HEK293 (cell line): Measurements from ENCODE around the gene MYO1C.

Experiments used
- GFI1B ChIP-seq: fragments of 450-650 bp; formaldehyde crosslinking; IDR thresholded peaks from 2 replicates; pipeline ENCODE4 v1.5.1; 2016; ENCODE audit warnings: missing biosample characterization, missing genetic modification characterization
- ZNF146 ChIP-seq: fragments of 450-650 bp; formaldehyde crosslinking; IDR thresholded peaks from 2 replicates; pipeline ENCODE4 v1.5.1; 2016; ENCODE audit warnings: missing biosample characterization, missing genetic modification characterization
- ZNF174 ChIP-seq: fragments of 450-650 bp; formaldehyde crosslinking; IDR thresholded peaks from 2 replicates; pipeline ENCODE4 v1.5.0; 2017; ENCODE audit warnings: missing biosample characterization, mild to moderate bottlenecking, missing genetic modification characterization
- ZNF433 ChIP-seq: fragments of 450-650 bp; formaldehyde crosslinking; IDR thresholded peaks from 2 replicates; pipeline ENCODE4 v1.5.1; 2016; ENCODE audit warnings: missing biosample characterization, missing genetic modification characterization, low read depth
- ZNF549 ChIP-seq: fragments of 450-650 bp; IDR thresholded peaks from 2 replicates; pipeline ENCODE4 v1.5.1; 2018; ENCODE audit warnings: missing biosample characterization, missing genetic modification characterization, mild to moderate bottlenecking, inconsistent platforms, moderate library complexity
- ZNF558 ChIP-seq: fragments of 450-650 bp; formaldehyde crosslinking; IDR thresholded peaks from 2 replicates; pipeline ENCODE4 v1.5.1; 2016; ENCODE audit warnings: missing biosample characterization, missing genetic modification characterization
- ZNF777 ChIP-seq: fragments of 450-650 bp; formaldehyde crosslinking; IDR thresholded peaks from 2 replicates; pipeline ENCODE4 v1.5.1; 2017; ENCODE audit warnings: missing biosample characterization, missing genetic modification characterization, borderline replicate concordance
- ZNF785 ChIP-seq: fragments of 450-650 bp; formaldehyde crosslinking; IDR thresholded peaks from 2 replicates; pipeline ENCODE4 v1.5.1; 2016; ENCODE audit warnings: missing biosample characterization, missing genetic modification characterization
- ZNF830 ChIP-seq: fragments of 450-650 bp; IDR thresholded peaks from 2 replicates; pipeline ENCODE4 v1.5.0; 2018; ENCODE audit warnings: missing biosample characterization, missing genetic modification characterization, low read depth, mild to moderate bottlenecking, moderate library complexity
- TF ChIP-seq, protein P1 (sequence below): fragments of 450-650 bp; formaldehyde crosslinking; IDR thresholded peaks from 2 replicates; pipeline ENCODE4 v1.5.1; 2017; ENCODE audit warnings: missing biosample characterization, missing genetic modification characterization
- TF ChIP-seq, protein P2 (sequence below): fragments of 450-650 bp; formaldehyde crosslinking; IDR thresholded peaks from 2 replicates; pipeline ENCODE4 v1.5.1; 2016; ENCODE audit warnings: missing biosample characterization, missing genetic modification characterization
- TF ChIP-seq, protein P3 (sequence below): fragments of 450-650 bp; formaldehyde crosslinking; IDR thresholded peaks from 2 replicates; pipeline ENCODE4 v1.5.1; 2016; ENCODE audit warnings: missing biosample characterization, missing genetic modification characterization, low read depth
- TF ChIP-seq, protein P4 (sequence below): fragments of 450-650 bp; formaldehyde crosslinking; IDR thresholded peaks from 2 replicates; pipeline ENCODE4 v1.5.1; 2017; ENCODE audit warnings: missing biosample characterization, mild to moderate bottlenecking, missing genetic modification characterization, moderate library complexity
- TF ChIP-seq, protein P5 (sequence below): fragments of 450-650 bp; formaldehyde crosslinking; optimal IDR thresholded peaks from 2 replicates; pipeline ENCODE3; 2016; ENCODE audit warnings: missing biosample characterization, mild to moderate bottlenecking, missing genetic modification characterization

DNA sequence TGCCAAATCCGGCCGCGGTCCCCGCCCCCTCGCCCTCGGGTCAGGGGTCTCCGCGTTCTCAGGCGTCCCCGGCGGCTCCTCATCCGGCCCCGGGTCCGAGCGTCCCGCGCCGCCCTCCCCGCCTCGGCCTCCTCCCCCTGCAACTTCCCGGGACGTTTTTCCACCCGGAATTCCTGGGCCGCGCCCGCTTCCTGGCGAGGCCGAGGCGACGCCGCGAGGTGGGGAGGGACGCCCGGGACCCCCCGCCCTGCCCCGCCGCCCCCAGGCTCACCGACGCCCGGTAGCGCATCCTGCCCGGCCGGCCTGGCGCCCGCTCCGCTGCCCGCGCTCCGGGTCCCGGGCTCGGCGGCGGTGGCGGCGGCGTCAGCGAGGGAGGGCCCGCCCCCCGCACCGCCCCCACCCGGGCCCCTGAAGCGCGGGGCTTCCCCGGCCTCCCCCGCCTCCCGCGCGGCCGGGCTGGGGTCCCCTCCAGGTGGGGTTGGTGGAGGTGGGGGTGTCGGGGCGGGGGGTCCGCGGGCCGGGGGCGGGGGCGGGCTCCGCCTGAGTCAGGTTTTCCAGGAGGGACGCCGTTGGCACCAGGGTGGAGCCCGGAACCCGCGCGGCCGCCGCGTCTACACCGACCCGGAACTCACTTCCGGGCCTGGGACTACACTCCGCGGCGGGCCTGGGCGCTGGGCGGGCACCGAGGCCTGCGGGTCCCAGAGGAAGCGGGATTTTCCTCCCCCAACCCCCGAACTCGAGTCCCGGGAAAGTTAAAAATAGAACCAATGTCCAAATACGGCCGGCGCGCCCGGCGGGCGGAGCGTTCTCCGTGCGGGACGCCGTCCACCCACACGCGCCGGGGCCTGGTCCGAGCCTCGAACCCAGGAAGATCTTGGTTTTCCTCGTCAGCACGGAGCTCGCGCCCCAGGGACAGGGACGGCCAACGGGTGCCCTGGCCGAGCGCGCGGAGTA lies 6.8 kb downstream of the MYO1C start:
- TF ChIP-seq, protein P1, sequence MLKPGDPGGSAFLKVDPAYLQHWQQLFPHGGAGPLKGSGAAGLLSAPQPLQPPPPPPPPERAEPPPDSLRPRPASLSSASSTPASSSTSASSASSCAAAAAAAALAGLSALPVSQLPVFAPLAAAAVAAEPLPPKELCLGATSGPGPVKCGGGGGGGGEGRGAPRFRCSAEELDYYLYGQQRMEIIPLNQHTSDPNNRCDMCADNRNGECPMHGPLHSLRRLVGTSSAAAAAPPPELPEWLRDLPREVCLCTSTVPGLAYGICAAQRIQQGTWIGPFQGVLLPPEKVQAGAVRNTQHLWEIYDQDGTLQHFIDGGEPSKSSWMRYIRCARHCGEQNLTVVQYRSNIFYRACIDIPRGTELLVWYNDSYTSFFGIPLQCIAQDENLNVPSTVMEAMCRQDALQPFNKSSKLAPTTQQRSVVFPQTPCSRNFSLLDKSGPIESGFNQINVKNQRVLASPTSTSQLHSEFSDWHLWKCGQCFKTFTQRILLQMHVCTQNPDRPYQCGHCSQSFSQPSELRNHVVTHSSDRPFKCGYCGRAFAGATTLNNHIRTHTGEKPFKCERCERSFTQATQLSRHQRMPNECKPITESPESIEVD, result no peak
- TF ChIP-seq, protein P2, sequence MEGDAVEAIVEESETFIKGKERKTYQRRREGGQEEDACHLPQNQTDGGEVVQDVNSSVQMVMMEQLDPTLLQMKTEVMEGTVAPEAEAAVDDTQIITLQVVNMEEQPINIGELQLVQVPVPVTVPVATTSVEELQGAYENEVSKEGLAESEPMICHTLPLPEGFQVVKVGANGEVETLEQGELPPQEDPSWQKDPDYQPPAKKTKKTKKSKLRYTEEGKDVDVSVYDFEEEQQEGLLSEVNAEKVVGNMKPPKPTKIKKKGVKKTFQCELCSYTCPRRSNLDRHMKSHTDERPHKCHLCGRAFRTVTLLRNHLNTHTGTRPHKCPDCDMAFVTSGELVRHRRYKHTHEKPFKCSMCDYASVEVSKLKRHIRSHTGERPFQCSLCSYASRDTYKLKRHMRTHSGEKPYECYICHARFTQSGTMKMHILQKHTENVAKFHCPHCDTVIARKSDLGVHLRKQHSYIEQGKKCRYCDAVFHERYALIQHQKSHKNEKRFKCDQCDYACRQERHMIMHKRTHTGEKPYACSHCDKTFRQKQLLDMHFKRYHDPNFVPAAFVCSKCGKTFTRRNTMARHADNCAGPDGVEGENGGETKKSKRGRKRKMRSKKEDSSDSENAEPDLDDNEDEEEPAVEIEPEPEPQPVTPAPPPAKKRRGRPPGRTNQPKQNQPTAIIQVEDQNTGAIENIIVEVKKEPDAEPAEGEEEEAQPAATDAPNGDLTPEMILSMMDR (tag by site-specific recombination), result no peak
- TF ChIP-seq ZNF433 (tag by site-specific recombination) (no peak), ZNF558 (tag by site-specific recombination) (no peak), ZNF785 (tag by site-specific recombination) (no peak), ZNF549 (tag by site-specific recombination) (no peak), ZNF777 (tag by site-specific recombination) (no peak), ZNF830 (tag by site-specific recombination) (no peak), ZNF146 (no peak), ZNF174 (no peak), GFI1B (tag by site-specific recombination) (no peak)
- TF ChIP-seq, protein P3, sequence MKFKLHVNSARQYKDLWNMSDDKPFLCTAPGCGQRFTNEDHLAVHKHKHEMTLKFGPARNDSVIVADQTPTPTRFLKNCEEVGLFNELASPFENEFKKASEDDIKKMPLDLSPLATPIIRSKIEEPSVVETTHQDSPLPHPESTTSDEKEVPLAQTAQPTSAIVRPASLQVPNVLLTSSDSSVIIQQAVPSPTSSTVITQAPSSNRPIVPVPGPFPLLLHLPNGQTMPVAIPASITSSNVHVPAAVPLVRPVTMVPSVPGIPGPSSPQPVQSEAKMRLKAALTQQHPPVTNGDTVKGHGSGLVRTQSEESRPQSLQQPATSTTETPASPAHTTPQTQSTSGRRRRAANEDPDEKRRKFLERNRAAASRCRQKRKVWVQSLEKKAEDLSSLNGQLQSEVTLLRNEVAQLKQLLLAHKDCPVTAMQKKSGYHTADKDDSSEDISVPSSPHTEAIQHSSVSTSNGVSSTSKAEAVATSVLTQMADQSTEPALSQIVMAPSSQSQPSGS (tag by site-specific recombination), result no peak
- TF ChIP-seq, protein P4, sequence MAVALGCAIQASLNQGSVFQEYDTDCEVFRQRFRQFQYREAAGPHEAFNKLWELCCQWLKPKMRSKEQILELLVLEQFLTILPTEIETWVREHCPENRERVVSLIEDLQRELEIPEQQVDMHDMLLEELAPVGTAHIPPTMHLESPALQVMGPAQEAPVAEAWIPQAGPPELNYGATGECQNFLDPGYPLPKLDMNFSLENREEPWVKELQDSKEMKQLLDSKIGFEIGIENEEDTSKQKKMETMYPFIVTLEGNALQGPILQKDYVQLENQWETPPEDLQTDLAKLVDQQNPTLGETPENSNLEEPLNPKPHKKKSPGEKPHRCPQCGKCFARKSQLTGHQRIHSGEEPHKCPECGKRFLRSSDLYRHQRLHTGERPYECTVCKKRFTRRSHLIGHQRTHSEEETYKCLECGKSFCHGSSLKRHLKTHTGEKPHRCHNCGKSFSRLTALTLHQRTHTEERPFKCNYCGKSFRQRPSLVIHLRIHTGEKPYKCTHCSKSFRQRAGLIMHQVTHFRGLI (tag by site-specific recombination), result 0 out of 2 replicates have a peak, but pooled peaks have one; percentile 26
- TF ChIP-seq, protein P5, sequence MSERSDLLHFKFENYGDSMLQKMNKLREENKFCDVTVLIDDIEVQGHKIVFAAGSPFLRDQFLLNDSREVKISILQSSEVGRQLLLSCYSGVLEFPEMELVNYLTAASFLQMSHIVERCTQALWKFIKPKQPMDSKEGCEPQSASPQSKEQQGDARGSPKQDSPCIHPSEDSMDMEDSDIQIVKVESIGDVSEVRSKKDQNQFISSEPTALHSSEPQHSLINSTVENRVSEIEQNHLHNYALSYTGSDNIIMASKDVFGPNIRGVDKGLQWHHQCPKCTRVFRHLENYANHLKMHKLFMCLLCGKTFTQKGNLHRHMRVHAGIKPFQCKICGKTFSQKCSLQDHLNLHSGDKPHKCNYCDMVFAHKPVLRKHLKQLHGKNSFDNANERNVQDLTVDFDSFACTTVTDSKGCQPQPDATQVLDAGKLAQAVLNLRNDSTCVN (tag by site-specific recombination), result peak; percentile 47
